ENCODE data around the gene TMEM131L.

DNA sequence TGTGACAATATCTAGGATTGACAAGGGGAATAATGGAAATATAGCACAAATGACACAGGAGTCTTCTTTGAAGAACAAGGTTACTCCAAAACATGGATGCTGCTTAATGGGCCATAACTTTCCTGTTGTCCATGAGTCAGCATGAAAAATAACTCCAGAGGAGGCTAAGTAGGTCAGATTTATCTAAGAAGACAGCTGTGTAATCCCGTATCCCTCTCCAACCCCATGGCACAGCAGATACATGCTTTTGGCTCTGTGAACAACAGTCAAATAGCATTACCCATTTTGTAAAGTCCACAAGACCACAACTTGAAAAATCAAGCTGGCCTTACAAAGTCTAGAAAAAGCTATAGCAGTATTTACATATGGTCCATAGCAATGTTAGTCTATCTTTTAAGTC lies 2.1 kb upstream of the TMEM131L start:
- TF ChIP-seq, protein P1, sequence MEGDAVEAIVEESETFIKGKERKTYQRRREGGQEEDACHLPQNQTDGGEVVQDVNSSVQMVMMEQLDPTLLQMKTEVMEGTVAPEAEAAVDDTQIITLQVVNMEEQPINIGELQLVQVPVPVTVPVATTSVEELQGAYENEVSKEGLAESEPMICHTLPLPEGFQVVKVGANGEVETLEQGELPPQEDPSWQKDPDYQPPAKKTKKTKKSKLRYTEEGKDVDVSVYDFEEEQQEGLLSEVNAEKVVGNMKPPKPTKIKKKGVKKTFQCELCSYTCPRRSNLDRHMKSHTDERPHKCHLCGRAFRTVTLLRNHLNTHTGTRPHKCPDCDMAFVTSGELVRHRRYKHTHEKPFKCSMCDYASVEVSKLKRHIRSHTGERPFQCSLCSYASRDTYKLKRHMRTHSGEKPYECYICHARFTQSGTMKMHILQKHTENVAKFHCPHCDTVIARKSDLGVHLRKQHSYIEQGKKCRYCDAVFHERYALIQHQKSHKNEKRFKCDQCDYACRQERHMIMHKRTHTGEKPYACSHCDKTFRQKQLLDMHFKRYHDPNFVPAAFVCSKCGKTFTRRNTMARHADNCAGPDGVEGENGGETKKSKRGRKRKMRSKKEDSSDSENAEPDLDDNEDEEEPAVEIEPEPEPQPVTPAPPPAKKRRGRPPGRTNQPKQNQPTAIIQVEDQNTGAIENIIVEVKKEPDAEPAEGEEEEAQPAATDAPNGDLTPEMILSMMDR (IDR thresholded peaks at IDR 0.05) = no peak
- TF ChIP-seq POLR2A (IDR thresholded peaks at IDR 0.05) = no peak

Data from testis (tissue), 2 donors.